ENCODE results near the gene RFC5. TPM values are rescaled to one million over a fixed set of nuclear protein-coding genes. Genes with fewer than 3 reads are reported as not detected.
A peak's percentile ranks its signal among the peaks of the same experiment; 100 is the strongest.

Gene RFC5
- total RNA-seq, 1 donor from 2014 or later, result 5.7 TPM

- DNase-seq (ENCODE audit: low spot score), result no peak
Observed at GRCh38 chr12:118070650-118071049, 54.1 kb downstream of the RFC5 start.

DNA sequence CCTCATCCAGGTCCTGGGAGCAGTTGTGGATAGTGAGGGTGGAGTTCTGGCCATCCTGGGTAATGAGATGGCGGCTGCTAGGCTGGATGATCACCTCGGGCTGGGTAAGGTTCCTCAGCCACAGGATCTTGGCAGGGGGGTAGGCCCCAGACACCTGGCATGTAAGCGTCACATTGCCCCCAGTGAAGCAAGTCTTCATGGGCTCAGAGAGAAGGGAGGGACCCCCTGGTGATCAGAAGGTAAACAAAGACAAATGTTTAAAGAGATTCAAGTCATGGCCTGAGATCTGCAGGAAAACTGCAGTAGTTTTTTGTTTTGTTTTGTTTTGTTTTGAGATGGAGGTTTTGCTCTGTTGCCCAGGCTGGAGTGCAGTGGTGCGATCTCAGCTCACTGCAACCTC lies 57.3 kb downstream of the RFC5 start:
- DNase-seq (ENCODE audit: low spot score), result no peak

- DNase-seq (ENCODE audit: low spot score), result peak; percentile 57
Observed at GRCh38 chr12:118081521-118081920, 65.0 kb downstream of the RFC5 start.

Other genes starting within 250 kb of the RFC5 start
- not detected for gene KSR2, start 47.7 kb upstream of the RFC5 start, total RNA-seq
- gene WSB2, start 44.5 kb downstream of the RFC5 start, total RNA-seq, result 122 TPM
- 22.4 TPM for gene VSIG10, start 87.3 kb downstream of the RFC5 start, total RNA-seq
- gene PEBP1, start 119.4 kb downstream of the RFC5 start, total RNA-seq, result 216 TPM

All from mesenteric fat pad (tissue), 1 donor.